Breast epithelium (tissue), 4 donors: ENCODE measurements around the gene GGT1. TPM values are rescaled to one million over a fixed set of nuclear protein-coding genes. Genes with fewer than 3 reads are reported as not detected.

ENCODE experiments used
- DNase-seq, 2 donors: peaks; one replicate each; pipeline ENCODE4 v3.0.0-alpha.2; 2019; ENCODE audit warnings: low spot score in 2 of 2
- H3K27ac ChIP-seq, 2 donors: fragments of 200-600 bp; sonication (generic) in 1 of 2; one replicate each; pipeline ENCODE4 v1.5.1; 2016 to 2019; ENCODE audit warnings: mild to moderate bottlenecking in 1 of 2
- H3K27me3 ChIP-seq, 2 donors: fragments of 200-600 bp; sonication (generic) in 1 of 2; one replicate each; pipeline versions ENCODE4 v1.5.1 to v1.6.0; 2017 to 2019; ENCODE audit warnings: control low read depth in 1 of 2, mild to moderate bottlenecking in 1 of 2
- H3K36me3 ChIP-seq: fragments of 200-600 bp; one replicate; pipeline ENCODE4 v1.5.1; 2019
- H3K4me1 ChIP-seq, 2 donors: fragments of 200-600 bp; sonication (generic); one replicate each; pipeline ENCODE4 v1.5.1; 2016 to 2019; ENCODE audit warnings: control low read depth in 1 of 2
- H3K4me3 ChIP-seq, 3 donors: fragments of 200-600 bp; sonication (generic); 1 replicate in 2 of 3; 2 replicates in 1 of 3; pipeline ENCODE4 v1.5.1; 2016 to 2019; ENCODE audit warnings: mild to moderate bottlenecking in 3 of 3, moderate library complexity in 2 of 3
- H3K9me3 ChIP-seq, 2 donors: fragments of 200-600 bp; sonication (generic) in 1 of 2; one replicate each; pipeline ENCODE4 v1.5.1; 2016 to 2019; ENCODE audit warnings: control low read depth in 1 of 2
- POLR2A ChIP-seq: fragments of 450-650 bp; IDR thresholded peaks from one replicate; pipeline ENCODE4 v1.6.1; 2016; ENCODE audit warnings: antibody characterized with exemption, mild to moderate bottlenecking, moderate library complexity
- POLR2AphosphoS5 ChIP-seq, 3 donors: sonication (generic); formaldehyde crosslinking; IDR thresholded peaks; one replicate each; pipeline ENCODE4 v1.6.1; 2017; ENCODE audit warnings: antibody characterized with exemption in 3 of 3
- intact Hi-C: fragments of 100-400 bp; cut with DNase I; formaldehyde crosslinking; loops from one replicate; pipeline ENCODE4 v1.15.1; 2023; ENCODE audit warnings: low total_unique reads
- total RNA-seq, 3 donors: library from RNA; depleted of rRNA; stranded (reverse); fragments of >200 nt; gene quantifications; one replicate each; pipeline ENCODE4 v1.1.0, GENCODE V29; 2016
- TF ChIP-seq, protein P1 (sequence below), 3 donors: fragments of 450-650 bp; IDR thresholded peaks; one replicate each; pipeline ENCODE4 v1.5.1; 2016 to 2017; ENCODE audit warnings: antibody characterized with exemption in 3 of 3, mild to moderate bottlenecking in 3 of 3, moderate library complexity in 3 of 3

Gene GGT1
- total RNA-seq, 3 donors from 2014 or later: 3.4 to 8.5 (median 4.6) TPM

DNA sequence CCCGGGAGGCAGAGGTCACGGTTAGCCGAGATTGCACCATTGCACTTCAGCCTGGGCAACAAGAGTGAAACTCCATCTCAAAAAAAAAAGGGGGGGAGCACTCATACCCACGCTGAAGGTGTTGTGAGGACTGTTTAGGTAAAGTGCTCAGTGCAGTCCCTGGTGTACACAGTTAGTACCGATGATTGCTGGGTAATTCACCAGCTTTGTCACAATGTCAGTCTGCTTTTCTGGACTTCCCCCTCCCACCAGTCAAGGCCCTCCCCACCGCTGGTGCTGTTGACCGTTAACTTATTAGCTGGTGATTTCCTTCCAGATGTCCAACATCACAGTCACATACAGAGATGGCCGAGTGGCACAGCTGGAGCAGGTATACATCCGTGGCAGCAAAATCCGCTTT, 35.3 kb upstream of the GGT1 start:
- Histone ChIP-seq H3K27ac (no peak overlapping the region), H3K27me3 (no peaks in the 10 kb centered on the region), H3K4me1 (peaks cover 0 to 3% of the 10 kb centered on the region in 2 donors), H3K36me3 (peaks cover 14% of the 10 kb centered on the region), H3K4me3 (no peak overlapping the region), H3K9me3 (no peaks in the 10 kb centered on the region)
- DNase-seq: no peak
- intact Hi-C loops: no loop called here
- TF ChIP-seq, protein P1, sequence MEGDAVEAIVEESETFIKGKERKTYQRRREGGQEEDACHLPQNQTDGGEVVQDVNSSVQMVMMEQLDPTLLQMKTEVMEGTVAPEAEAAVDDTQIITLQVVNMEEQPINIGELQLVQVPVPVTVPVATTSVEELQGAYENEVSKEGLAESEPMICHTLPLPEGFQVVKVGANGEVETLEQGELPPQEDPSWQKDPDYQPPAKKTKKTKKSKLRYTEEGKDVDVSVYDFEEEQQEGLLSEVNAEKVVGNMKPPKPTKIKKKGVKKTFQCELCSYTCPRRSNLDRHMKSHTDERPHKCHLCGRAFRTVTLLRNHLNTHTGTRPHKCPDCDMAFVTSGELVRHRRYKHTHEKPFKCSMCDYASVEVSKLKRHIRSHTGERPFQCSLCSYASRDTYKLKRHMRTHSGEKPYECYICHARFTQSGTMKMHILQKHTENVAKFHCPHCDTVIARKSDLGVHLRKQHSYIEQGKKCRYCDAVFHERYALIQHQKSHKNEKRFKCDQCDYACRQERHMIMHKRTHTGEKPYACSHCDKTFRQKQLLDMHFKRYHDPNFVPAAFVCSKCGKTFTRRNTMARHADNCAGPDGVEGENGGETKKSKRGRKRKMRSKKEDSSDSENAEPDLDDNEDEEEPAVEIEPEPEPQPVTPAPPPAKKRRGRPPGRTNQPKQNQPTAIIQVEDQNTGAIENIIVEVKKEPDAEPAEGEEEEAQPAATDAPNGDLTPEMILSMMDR (IDR thresholded peaks at IDR 0.05): no peak
- no peak for TF ChIP-seq POLR2A
- no peak for TF ChIP-seq POLR2AphosphoS5 (IDR thresholded peaks at IDR 0.05)

DNA sequence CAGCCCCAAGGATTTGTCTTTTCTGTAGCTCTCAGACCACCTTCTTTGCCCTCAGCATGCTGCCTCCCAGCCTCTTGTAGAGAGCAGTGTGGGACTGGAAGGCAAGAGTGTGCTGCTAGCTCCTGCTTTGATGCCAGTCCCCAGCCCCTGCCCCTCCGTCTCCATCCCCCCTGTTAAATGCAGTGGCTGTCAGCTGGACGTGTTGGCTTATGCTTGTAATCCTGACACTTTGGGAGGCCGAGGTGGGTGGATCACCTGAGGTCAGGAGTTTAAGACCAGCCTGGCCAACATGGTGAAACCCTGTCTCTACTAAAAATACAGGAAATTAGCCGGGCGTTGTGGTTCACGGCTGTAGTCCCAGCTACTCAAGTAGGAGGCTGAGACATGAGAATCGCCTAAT, 31.7 kb upstream of the GGT1 start:
- Histone ChIP-seq H3K4me1 (no peaks in the 10 kb centered on the region), H3K9me3 (no peaks in the 10 kb centered on the region), H3K4me3 (no peak overlapping the region), H3K27ac (no peak overlapping the region), H3K27me3 (no peaks in the 10 kb centered on the region), H3K36me3 (peaks cover 14% of the 10 kb centered on the region)
- TF ChIP-seq, protein P1 (IDR thresholded peaks at IDR 0.05): no peak
- TF ChIP-seq POLR2A (no peak), POLR2AphosphoS5 (IDR thresholded peaks at IDR 0.05) (no peak)
- intact Hi-C loops: no loop called here
- DNase-seq: no peak

DNA sequence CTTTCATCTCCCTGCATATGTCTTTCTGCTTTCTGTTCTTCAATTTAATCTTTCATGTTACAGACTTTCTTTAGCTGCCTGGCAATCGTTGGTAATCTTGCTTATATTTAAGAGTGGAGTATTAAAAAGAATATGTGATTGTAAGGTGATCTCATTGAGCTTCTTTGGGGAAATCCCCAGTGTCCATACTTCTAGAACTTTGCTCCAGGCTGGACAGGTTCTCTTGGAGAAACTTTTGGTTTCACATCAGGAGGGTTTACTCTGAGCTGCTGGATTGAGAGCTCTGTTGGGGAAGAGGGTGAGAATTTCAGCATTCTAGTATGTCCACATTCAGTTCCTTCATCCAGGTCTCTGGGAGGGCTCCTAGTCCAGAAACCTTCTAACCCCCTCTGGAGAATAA, 26.2 kb upstream of the GGT1 start:
- Histone ChIP-seq H3K4me1 (no peaks in the 10 kb centered on the region), H3K36me3 (no peaks in the 10 kb centered on the region), H3K9me3 (no peaks in the 10 kb centered on the region), H3K27ac (no peak overlapping the region), H3K4me3 (no peak overlapping the region), H3K27me3 (no peaks in the 10 kb centered on the region)
- no peak for DNase-seq
- intact Hi-C loops: no loop called here
- TF ChIP-seq POLR2AphosphoS5 (IDR thresholded peaks at IDR 0.05): no peak
- TF ChIP-seq, protein P1 (IDR thresholded peaks at IDR 0.05): no peak

DNA sequence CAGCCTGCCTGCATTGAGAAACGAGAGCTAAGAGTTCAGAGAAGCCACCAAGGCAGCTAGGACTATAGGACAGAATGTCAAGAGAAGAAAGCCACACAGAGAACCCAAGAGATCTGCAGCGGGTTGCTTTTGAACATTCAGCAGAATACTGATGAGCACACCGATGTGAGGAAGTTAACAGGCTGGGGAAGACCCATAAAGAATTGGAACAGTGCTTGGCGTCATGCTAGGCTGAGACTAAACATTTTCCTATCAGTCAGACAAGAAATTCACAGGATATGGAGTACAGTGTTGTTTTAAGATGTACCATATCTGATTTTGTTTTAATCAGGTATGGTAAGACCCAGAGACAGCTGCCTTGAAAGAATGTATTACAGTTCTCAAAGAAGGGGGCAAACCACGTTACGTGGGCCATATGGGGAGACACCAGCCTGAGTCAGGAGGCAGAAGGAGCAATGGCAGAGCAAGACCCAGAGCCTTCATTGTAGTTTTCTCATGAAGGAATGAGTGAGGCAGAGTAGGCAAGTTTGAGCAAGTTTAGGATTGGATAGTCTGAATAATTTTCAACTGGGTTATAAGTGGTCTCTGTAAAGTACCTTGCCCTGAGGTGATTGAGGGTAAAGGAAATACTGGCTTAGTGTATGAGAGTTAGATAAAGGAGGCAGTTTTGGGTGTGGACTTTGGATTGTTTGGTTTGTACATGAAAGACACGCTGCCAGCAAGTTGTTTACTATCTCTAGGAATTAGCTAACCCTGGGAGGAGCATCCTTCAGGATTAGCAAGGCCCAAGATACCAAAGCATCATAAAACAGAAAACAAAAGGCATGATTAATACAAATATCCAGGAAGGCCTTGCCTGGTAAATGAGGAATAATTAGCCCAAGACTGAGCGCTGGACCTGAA, 24.4 kb upstream of the GGT1 start:
- intact Hi-C loops: no loop called here
- no peaks in the 10 kb centered on the region for H3K9me3 ChIP-seq
- TF ChIP-seq POLR2A (no peak), POLR2AphosphoS5 (IDR thresholded peaks at IDR 0.05) (no peak)
- TF ChIP-seq, protein P1 (IDR thresholded peaks at IDR 0.05): no peak
- no peak overlapping the region for H3K4me3 ChIP-seq
- H3K4me1 ChIP-seq: peaks cover 0 to 5% of the 10 kb centered on the region in 2 donors
- no peak for DNase-seq
- peak overlapping the region; percentile 43 to 55 for H3K27ac ChIP-seq
- H3K36me3 ChIP-seq: no peaks in the 10 kb centered on the region
- H3K27me3 ChIP-seq: no peaks in the 10 kb centered on the region

DNA sequence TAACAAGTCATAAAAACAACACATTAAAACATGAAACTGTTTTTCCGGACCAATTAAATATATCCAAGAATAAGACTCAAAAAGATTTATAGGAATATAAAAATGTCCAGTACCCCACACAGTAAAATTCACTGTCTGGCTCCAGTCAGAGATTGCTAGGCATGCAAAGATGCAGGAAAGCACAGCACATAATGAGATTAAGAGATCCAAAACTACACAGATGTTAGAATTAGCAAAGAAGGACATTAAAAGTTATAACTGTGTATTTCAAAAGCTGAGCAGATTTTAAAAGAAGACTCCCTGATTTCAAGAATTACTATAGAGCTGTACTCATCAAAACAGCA, 23.8 kb upstream of the GGT1 start:
- intact Hi-C loops: no loop called here
- peak overlapping the region in 1 of 2 donors; percentile 43 for H3K27ac ChIP-seq
- H3K4me1 ChIP-seq: peaks cover 0 to 7% of the 10 kb centered on the region in 2 donors

More for the DNA sequence above, 23.8 kb upstream of the GGT1 start:
- H3K4me3 ChIP-seq: no peak overlapping the region
- H3K9me3 ChIP-seq: no peaks in the 10 kb centered on the region
- no peak for DNase-seq
- H3K27me3 ChIP-seq: no peaks in the 10 kb centered on the region
- no peaks in the 10 kb centered on the region for H3K36me3 ChIP-seq
- TF ChIP-seq, protein P1 (IDR thresholded peaks at IDR 0.05): no peak
- TF ChIP-seq POLR2AphosphoS5 (IDR thresholded peaks at IDR 0.05) (no peak), POLR2A (no peak)
